Measurements from ENCODE around the gene USP6NL. TPM values are rescaled to one million over a fixed set of nuclear protein-coding genes. Genes with fewer than 3 reads are reported as not detected.

Gene USP6NL
- total and polyA plus RNA-seq, 7 donors = 1.8 to 5.4 (median 2.9) TPM

GRCh38 chr10:11548065-11548767, 63.2 kb downstream of the USP6NL start:
- H3K4me1 ChIP-seq = no peaks in the 10 kb centered on the region
- no peaks in the 10 kb centered on the region for H3K9me3 ChIP-seq
- no peaks in the 10 kb centered on the region for H3K27me3 ChIP-seq (ENCODE audit: insufficient read depth in 3 of 3, low read length in 2 of 3)
- intact Hi-C loops (cut with DNase I) = no loop called here
- no peaks in the 10 kb centered on the region for H3K36me3 ChIP-seq (ENCODE audit: insufficient read depth in 1 of 2, low read depth in 1 of 2)
- no peak for ATAC-seq
- H3K4me3 ChIP-seq = no peak overlapping the region
- no peak overlapping the region for H3K27ac ChIP-seq
- WGBS, 3 donors = 63 to 68% (median 63%) methylated on average over 1 of the region's 1 CpG
- DNase-seq = no peak
- TF ChIP-seq, protein P1, sequence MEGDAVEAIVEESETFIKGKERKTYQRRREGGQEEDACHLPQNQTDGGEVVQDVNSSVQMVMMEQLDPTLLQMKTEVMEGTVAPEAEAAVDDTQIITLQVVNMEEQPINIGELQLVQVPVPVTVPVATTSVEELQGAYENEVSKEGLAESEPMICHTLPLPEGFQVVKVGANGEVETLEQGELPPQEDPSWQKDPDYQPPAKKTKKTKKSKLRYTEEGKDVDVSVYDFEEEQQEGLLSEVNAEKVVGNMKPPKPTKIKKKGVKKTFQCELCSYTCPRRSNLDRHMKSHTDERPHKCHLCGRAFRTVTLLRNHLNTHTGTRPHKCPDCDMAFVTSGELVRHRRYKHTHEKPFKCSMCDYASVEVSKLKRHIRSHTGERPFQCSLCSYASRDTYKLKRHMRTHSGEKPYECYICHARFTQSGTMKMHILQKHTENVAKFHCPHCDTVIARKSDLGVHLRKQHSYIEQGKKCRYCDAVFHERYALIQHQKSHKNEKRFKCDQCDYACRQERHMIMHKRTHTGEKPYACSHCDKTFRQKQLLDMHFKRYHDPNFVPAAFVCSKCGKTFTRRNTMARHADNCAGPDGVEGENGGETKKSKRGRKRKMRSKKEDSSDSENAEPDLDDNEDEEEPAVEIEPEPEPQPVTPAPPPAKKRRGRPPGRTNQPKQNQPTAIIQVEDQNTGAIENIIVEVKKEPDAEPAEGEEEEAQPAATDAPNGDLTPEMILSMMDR (IDR thresholded peaks at IDR 0.05) = no peak

- H3K27ac ChIP-seq = no peak overlapping the region
- no peak for DNase-seq
- no peak for ATAC-seq
- WGBS, 3 donors = 88 to 94% (median 90%) methylated on average over 4 of the region's 4 CpGs
- no peaks in the 10 kb centered on the region for H3K9me3 ChIP-seq
- H3K4me1 ChIP-seq = no peaks in the 10 kb centered on the region
- intact Hi-C loops (cut with DNase I) = no loop called here
- H3K4me3 ChIP-seq = no peak overlapping the region
- no peaks in the 10 kb centered on the region for H3K36me3 ChIP-seq (ENCODE audit: insufficient read depth in 1 of 2, low read depth in 1 of 2)
- H3K27me3 ChIP-seq (ENCODE audit: insufficient read depth in 3 of 3, low read length in 2 of 3) = no peaks in the 10 kb centered on the region
- TF ChIP-seq, protein P1 (IDR thresholded peaks at IDR 0.05) = no peak
Measured at GRCh38 chr10:11546581-11546980, 64.9 kb downstream of the USP6NL start.

DNA sequence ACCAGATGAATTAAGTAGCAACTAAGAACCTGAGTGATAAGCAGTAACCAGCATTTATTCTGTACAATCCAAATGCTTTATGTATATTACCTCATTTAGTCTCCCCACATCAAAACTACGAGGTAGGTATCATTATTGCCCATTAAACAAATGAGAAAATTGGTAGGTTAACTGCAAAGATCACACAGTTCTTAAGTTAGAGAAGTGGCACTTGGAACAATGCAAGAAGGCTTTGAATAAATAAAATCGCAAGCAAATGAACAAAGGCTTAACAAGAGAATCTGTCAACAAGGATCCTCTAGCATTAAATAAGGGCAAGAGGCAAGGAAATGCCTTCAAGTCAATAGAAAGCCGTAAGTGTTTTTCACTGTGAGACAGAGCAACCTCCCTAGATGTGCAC, 70.2 kb downstream of the USP6NL start:
- no peak for DNase-seq
- no peak overlapping the region for H3K4me3 ChIP-seq
- no peaks in the 10 kb centered on the region for H3K4me1 ChIP-seq
- WGBS, 3 donors = 95 to 98% (median 96%) methylated on average over 3 of the region's 3 CpGs
- no peak overlapping the region for H3K27ac ChIP-seq
- no peaks in the 10 kb centered on the region for H3K36me3 ChIP-seq (ENCODE audit: insufficient read depth in 1 of 2, low read depth in 1 of 2)
- intact Hi-C loops (cut with DNase I) = no loop called here
- no peaks in the 10 kb centered on the region for H3K9me3 ChIP-seq
- ATAC-seq = no peak
- TF ChIP-seq, protein P1 (IDR thresholded peaks at IDR 0.05) = no peak
- H3K27me3 ChIP-seq (ENCODE audit: insufficient read depth in 3 of 3, low read length in 2 of 3) = no peaks in the 10 kb centered on the region

- TF ChIP-seq, protein P1 (IDR thresholded peaks at IDR 0.05) = no peak
- Histone ChIP-seq H3K4me3 (no peak overlapping the region), H3K27ac (no peak overlapping the region), H3K4me1 (no peaks in the 10 kb centered on the region), H3K27me3 (ENCODE audit: insufficient read depth in 3 of 3, low read length in 2 of 3) (no peaks in the 10 kb centered on the region), H3K36me3 (ENCODE audit: insufficient read depth in 1 of 2, low read depth in 1 of 2) (no peaks in the 10 kb centered on the region), H3K9me3 (no peaks in the 10 kb centered on the region)
- intact Hi-C loops (cut with DNase I) = no loop called here
- 89 to 93% (median 90%) methylated on average over 2 of the region's 2 CpGs for WGBS, 3 donors
- DNase-seq = no peak
- ATAC-seq = no peak
Measured at GRCh38 chr10:11539191-11539868, 72.1 kb downstream of the USP6NL start.

Data from psoas muscle (tissue), 8 donors.